Stimulated activated CD4-positive, alpha-beta T cell treated with anti-CD3 and anti-CD28 coated beads, Interleukin-4, amount 100 ng/mL, for 24 hours (primary cell): Measurements from ENCODE around the gene PCDH19.

Experiments
- DNase-seq: peaks from one replicate; pipeline ENCODE4 v3.0.0-alpha.2; 2020

PCDH19 gene

GRCh38 chrX:100395781-100396180, 14.3 kb downstream of the PCDH19 start:
- DNase-seq, result no peak

- DNase-seq, result no peak
Measured at GRCh38 chrX:100381619-100382018, 28.5 kb downstream of the PCDH19 start.

- DNase-seq, result no peak
Measured at GRCh38 chrX:100379388-100379986, 30.6 kb downstream of the PCDH19 start.

GRCh38 chrX:100377826-100378225, 32.2 kb downstream of the PCDH19 start:
- DNase-seq, result no peak

- DNase-seq, result no peak
Measured at GRCh38 chrX:100376576-100376975, 33.5 kb downstream of the PCDH19 start.

GRCh38 chrX:100373673-100374072, 36.4 kb downstream of the PCDH19 start:
- no peak for DNase-seq

GRCh38 chrX:100368167-100368566, 41.9 kb downstream of the PCDH19 start:
- DNase-seq, result no peak

- no peak for DNase-seq
Measured at GRCh38 chrX:100363896-100364295, 46.2 kb downstream of the PCDH19 start.

- DNase-seq, result no peak
Measured at GRCh38 chrX:100358766-100359165, 51.3 kb downstream of the PCDH19 start.

GRCh38 chrX:100356351-100356896, 53.6 kb downstream of the PCDH19 start:
- no peak for DNase-seq

- no peak for DNase-seq
Measured at GRCh38 chrX:100355680-100356079, 54.4 kb downstream of the PCDH19 start.

GRCh38 chrX:100353326-100353725, 56.7 kb downstream of the PCDH19 start:
- no peak for DNase-seq

- DNase-seq, result no peak
Measured at GRCh38 chrX:100350704-100351489, 59.2 kb downstream of the PCDH19 start.

GRCh38 chrX:100349391-100349790, 60.7 kb downstream of the PCDH19 start:
- no peak for DNase-seq

- DNase-seq, result no peak
Measured at GRCh38 chrX:100341142-100341510, 68.9 kb downstream of the PCDH19 start.

- DNase-seq, result no peak
Measured at GRCh38 chrX:100340491-100341141, 69.5 kb downstream of the PCDH19 start.

- DNase-seq, result no peak
Measured at GRCh38 chrX:100328351-100328750, 81.7 kb downstream of the PCDH19 start.

GRCh38 chrX:100319716-100320115, 90.4 kb downstream of the PCDH19 start:
- DNase-seq, result no peak

GRCh38 chrX:100316987-100317386, 93.1 kb downstream of the PCDH19 start:
- DNase-seq, result no peak

GRCh38 chrX:100315566-100315965, 94.5 kb downstream of the PCDH19 start:
- DNase-seq, result no peak

GRCh38 chrX:100299559-100299958, 110.5 kb downstream of the PCDH19 start:
- DNase-seq, result no peak

- no peak for DNase-seq
Measured at GRCh38 chrX:100297728-100298127, 112.3 kb downstream of the PCDH19 start.

GRCh38 chrX:100296183-100296753, 113.8 kb downstream of the PCDH19 start:
- no peak for DNase-seq

GRCh38 chrX:100294965-100295364, 115.1 kb downstream of the PCDH19 start:
- no peak for DNase-seq
